ENCODE data around the gene BMP2K.
A peak's percentile ranks its signal among the peaks of the same experiment; 100 is the strongest.

BMP2K gene

GRCh38 chr4:78765432-78766006 is 10.6 kb upstream of the BMP2K start:
- DNase-seq: no peak

GRCh38 chr4:78766026-78766425 is 10.1 kb upstream of the BMP2K start:
- DNase-seq: no peak

- no peak for DNase-seq
Observed at GRCh38 chr4:78766650-78767049, 9.5 kb upstream of the BMP2K start.

- DNase-seq: no peak
Observed at GRCh38 chr4:78767350-78767749, 8.8 kb upstream of the BMP2K start.

GRCh38 chr4:78768452-78769180 is 7.5 kb upstream of the BMP2K start:
- no peak for DNase-seq

- no peak for DNase-seq
Observed at GRCh38 chr4:78770091-78770642, 6.0 kb upstream of the BMP2K start.

- DNase-seq: no peak
Observed at GRCh38 chr4:78772526-78773091, 3.5 kb upstream of the BMP2K start.

- peak; percentile 38 for DNase-seq
Observed at GRCh38 chr4:78774417-78774816, 1.7 kb upstream of the BMP2K start.

GRCh38 chr4:78775303-78776078 is 659 bp upstream of the BMP2K start:
- DNase-seq: peak; percentile 83

- DNase-seq: peak; percentile 75
Observed at GRCh38 chr4:78776729-78777575, 802 bp downstream of the BMP2K start.

GRCh38 chr4:78777576-78777940 is 1.4 kb downstream of the BMP2K start:
- no peak for DNase-seq

GRCh38 chr4:78778530-78778929 is 2.4 kb downstream of the BMP2K start:
- DNase-seq: no peak

GRCh38 chr4:78779280-78779679 is 3.1 kb downstream of the BMP2K start:
- no peak for DNase-seq

- no peak for DNase-seq
Observed at GRCh38 chr4:78780093-78780492, 3.9 kb downstream of the BMP2K start.

- DNase-seq: no peak
Observed at GRCh38 chr4:78781139-78781538, 5.0 kb downstream of the BMP2K start.

- no peak for DNase-seq
Observed at GRCh38 chr4:78781924-78782323, 5.8 kb downstream of the BMP2K start.

- no peak for DNase-seq
Observed at GRCh38 chr4:78784236-78784865, 8.2 kb downstream of the BMP2K start.

- DNase-seq: peak; percentile 82
Observed at GRCh38 chr4:78787392-78788006, 11.3 kb downstream of the BMP2K start.

GRCh38 chr4:78788007-78788889 is 12.1 kb downstream of the BMP2K start:
- DNase-seq: no peak

All from NCI-H82 (cell line).